Measurements from ENCODE around the gene VSTM5.

The VSTM5 gene

DNA sequence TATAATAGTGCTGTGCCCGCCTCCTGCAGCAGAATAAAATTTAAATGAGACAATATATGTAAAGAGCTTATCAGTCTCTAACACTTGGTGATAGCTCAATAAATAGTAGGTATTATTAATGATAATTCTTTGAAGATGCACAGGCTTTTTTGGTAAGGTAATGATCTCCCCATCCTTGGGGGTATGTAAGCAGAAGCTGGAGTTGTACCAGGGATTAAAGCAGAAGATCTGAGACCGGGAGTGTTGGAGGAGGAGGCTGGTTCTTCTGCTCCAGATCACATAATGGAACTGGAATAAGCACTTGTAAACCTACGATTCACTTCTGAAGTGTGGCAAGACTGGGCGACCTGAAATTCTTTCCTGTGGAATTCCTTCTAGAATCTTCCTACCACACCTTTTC lies 8.4 kb downstream of the VSTM5 start:
- no peak for DNase-seq

- no peak for DNase-seq
These were observed 9.0 kb downstream of the VSTM5 start for GRCh38 chr11:93841446-93841845.

GRCh38 chr11:93840981-93841380 lies 9.4 kb downstream of the VSTM5 start:
- DNase-seq: no peak

GRCh38 chr11:93840180-93840579 lies 10.2 kb downstream of the VSTM5 start:
- no peak for DNase-seq

DNA sequence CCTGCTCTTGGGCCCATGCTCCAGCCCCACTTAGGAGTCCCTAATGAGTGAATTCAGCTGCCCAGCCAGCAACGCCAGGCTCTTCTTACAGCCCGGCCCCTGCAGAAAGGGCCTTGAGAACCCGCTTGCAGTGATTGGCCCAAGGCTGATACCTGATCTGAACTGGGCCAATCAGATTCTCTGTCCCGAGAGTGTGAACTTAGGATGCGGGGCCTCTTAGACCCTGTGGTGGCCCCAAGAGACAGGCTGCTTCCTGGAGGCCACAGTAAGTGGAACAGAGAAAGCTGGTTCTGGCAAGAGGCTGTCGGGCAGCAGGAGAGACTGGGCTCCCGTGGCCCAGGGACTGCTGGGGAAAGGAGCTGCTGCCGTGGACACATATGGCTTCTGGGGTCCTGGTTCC lies 11.5 kb downstream of the VSTM5 start:
- DNase-seq: no peak

DNA sequence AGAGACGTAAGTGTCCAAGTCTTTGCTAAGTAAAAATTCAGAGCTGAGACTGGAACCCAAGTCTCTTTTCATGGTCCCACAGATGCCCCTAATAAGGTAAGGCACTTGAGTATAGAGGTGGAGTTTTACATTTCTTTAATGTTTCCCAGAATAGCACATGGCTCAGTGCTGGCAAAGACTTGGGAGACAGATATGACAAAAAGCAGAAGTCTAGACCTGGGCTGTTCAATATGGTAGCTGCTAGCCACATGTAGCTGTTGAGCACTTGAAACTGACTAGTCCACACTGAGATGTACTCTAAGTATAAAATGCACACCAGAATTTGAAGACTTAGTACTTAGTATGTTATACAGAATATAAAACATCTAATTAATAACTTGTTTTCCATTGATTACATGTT lies 17.6 kb downstream of the VSTM5 start:
- no peak for DNase-seq

DNA sequence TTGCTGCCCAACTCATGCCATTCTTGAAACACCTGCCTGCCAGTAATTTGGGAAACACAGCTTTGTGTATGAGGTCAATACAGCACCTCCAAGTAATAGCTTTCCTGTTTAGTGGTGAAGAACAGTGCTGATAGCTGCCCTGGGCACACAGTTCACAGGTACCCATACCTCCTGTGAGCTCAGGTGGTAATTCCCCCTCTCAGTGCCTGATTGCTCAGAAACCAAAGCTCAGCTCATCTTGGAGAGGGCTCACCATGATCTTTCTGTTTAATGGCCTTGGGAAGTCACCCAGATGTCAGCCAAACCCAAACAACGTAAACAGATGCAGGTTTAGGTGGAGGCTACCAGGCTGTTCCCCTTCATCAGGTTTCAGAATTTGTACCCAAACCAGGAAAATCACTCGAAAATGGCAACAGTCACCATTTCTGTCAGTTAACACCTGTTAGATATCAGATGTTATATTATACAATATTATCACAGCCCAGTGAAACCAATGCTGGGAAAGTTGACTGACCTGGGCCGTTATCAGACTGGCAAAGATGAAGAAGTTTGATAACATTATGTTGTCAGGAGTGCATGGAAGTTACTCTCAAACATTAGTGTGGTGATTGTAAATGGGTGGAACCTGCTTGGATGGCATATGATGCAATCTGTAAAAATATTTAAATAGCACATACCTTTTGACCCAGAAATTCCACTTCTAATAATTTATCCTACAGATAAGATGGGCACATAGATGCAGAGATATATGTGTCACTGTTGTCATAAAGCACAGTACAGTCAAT lies 18.9 kb downstream of the VSTM5 start:
- DNase-seq: no peak

- no peak for DNase-seq
These were observed 20.8 kb downstream of the VSTM5 start for GRCh38 chr11:93829598-93829997.

DNA sequence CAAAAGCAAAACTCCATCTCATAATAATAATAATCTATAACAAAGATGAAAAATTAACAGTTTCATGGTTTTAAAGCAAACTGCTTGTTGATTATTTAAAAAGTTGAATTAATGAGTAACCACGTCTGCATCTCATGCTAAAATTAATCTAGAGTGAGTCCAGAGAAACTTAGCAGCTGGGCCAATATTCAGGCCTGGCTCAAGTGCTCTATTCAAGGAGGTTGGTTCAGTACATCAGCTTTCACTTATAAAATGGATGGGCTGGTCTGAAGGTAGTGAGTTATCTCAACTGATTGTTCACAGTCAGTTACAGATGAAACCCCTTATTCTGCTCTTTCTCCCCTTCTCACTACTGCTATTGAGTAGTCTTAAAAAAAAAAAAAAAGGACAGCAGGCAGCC lies 23.1 kb downstream of the VSTM5 start:
- DNase-seq: no peak

DNA sequence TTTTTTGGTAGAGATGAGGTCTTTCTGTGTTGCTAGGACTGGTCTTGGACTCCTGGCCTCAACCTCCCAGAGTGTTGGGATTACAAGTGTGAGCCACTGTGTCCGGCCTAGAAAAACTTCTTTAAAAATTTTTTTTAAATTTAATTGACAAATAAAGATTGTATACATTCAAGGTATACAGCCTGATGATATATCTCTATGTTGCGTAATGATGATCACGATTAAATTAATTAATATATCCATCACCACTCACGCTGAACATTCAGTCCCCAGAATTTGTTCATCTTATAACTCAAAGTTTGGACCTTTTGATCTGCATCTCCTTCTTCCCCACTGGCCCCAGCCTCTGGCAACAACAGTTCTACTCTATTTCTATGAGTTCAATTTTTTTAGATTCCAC lies 27.2 kb downstream of the VSTM5 start:
- no peak for DNase-seq

DNA sequence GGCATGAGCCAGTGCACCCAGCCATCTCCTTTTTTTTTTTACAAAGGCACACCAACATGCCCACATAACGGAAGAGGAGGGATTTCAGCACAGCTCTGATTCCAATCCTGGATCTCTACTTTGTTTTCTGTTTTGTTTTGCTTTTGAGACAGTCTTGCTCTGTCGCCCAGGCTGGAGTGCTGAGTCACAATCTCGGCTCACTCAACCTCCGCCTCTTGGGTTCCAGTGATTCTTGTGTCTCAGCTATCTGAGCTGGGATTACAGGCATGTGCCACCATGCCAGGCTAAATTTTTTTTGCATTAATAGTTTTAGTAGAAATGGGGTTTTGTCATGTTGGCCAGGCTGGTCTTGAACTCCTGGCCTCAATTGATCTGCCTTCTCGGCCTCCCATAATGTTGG lies 28.1 kb downstream of the VSTM5 start:
- no peak for DNase-seq

DNA sequence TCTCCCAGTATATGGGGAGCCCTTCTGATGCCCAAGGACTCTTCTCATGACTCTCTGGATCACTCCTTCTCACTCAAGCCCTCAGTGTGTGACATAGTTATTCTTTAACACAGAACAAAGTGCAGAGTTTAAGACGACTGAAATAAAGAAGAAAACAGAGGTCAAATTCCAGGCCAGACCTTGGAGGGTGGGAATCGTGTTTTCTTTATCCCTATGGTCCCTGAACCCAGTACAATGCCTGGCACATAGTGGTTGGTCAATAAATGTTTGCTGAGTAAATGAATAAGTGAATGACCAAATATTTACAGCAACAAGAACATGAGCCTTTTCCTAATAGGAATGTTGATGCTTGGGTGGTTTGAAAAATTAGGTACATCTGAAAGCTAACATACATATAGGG lies 28.8 kb downstream of the VSTM5 start:
- no peak for DNase-seq

DNA sequence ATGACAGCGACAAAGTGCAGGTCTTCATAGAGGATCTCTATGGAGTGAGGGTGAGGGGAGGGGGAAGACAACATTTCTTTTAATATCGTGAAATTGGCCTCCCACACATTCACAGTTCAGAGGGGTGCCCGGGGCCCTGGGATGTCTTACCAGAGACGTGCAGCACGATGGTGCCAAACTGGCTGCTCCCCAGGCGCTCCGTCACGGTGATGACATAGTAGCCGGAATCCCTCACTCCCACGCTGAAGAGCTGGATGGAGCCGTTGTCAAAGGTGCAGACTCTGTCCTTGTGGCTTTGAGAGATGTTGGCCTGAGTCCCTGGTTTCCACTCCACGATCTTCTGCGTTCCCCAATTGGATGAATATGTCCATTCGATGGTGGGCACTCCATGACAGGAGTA lies 29.6 kb downstream of the VSTM5 start:
- no peak for DNase-seq

DNA sequence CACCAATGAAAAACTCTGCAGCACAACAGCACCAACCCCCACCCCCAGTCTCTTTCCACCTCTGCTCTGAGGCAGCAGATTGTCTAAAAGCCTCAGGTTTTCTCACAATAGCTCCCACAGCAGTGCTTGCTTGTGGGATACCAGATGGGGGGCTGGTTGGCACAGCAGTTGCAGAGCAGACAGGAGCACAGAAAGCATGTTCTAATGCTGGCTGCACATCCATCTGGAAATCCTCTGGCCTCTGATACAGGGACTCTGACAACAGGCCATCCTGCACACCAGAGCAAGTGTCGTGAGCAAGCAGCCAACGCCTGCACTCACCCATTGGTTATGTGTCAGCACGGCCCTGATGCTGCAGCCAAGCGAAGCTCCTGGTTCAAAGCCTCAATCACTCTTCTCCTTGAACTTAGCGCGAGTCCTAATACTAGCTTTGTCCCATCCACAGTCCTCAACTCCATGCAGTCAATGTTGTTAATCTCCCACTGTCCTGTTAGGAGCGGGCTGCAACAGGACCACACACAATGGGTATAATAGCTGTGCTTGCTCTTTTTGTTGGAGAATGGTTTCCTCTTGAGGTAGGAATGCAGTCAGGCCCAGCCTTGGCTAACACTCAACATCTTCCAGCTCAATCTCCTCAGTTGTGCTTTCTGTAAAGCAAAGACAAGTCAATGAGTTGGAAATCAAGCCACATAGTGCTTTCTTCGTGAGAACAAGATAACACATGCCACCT lies 30.3 kb downstream of the VSTM5 start:
- no peak for DNase-seq

- no peak for DNase-seq
These were observed 32.7 kb downstream of the VSTM5 start for GRCh38 chr11:93817426-93818348.

GRCh38 chr11:93814966-93815633 lies 35.3 kb downstream of the VSTM5 start:
- DNase-seq: no peak

DNA sequence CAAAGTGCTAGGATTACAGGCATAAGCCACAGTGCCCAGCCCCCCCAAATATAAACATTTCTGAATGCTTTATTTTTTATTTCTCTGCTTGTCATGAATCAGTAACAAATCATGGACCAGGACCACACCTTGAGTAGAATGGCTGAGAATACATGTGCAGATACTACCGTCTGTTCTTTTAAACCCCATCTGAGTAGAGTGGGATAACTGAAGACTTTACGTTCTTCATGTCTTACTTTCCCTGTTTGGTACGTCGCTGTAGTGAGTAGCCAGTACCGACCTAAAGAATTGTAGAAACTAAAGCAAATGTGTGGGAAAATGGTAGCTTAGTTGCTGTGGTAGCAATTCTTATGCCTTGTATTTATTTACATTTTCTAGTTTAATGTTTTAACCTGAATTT lies 36.4 kb downstream of the VSTM5 start:
- no peak for DNase-seq

DNA sequence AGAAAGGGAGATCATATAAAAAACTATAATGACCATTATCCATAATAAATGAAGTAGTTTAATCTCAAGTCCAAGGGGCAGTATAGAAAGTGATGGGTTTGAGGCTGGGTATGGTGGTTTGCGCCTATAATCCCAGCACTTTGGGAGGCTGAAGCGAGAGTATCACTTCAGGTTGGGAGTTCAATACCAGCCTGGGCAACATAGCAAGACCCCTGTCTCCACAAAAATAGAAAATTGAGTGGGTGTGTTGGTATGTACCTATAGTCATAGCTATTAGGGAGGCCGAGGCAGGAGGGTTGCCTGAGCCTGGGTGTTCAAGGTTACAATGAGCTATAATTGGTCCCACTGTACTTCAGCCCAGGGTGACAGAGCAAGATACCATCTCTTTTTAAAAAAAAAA lies 42.4 kb downstream of the VSTM5 start:
- no peak for DNase-seq

DNA sequence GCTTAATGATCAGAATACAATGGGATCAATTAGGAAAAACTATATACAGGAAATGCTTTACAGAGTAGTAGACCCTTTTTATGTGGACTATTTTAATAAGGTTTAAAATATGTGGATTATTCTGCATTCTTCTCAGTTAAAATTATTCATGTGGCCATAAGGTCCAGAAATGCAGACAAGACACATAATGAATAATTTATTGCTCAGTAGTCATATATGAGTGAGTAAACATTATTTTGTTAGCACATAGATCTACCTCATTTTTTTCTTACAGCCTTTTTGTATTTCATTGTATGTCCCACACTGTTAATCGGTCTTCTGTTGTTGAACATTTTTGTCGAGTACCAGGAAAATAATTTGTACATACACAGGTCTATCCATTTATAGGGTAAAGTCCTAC lies 45.5 kb downstream of the VSTM5 start:
- DNase-seq: no peak

DNA sequence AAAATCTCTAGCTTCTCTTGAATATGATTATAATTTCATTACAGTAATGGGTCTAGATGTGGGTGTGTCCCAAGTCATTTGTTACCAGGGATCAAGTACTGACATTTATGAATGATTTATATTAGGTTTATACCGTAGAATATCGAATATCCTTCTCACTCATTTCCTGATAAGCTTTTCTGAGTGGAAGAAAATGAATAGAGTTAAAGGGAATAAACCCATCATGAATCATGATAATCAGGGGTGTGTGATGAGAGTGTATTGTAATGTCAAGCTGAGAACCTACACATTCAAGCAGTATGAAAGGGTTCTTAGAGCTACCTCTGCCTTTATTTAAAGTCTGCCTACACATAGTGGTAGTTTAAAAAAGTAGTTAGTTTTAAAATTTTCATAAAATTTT lies 49.1 kb downstream of the VSTM5 start:
- DNase-seq: no peak

- DNase-seq: no peak
These were observed 53.8 kb downstream of the VSTM5 start for GRCh38 chr11:93796441-93797231.

GRCh38 chr11:93791493-93791892 lies 58.9 kb downstream of the VSTM5 start:
- DNase-seq: no peak
